ENCODE results near the gene UROC1.

GRCh38 chr3:126502656-126503055 lies 14.9 kb downstream of the UROC1 start:
- TF ChIP-seq FOXO4 (CRISPR knock-in tag; conservative IDR thresholded peaks at IDR 0.05) (no peak), SP5 (CRISPR knock-in tag; IDR thresholded peaks at IDR 0.05; ENCODE audit: borderline replicate concordance, low read depth) (no peak), NFIC (IDR thresholded peaks at IDR 0.05; ENCODE audit: low read length) (no peak), PAX8 (CRISPR knock-in tag; IDR thresholded peaks at IDR 0.05; ENCODE audit: borderline replicate concordance) (no peak)
